Endothelial cell of umbilical vein (primary cell): ENCODE measurements around the gene DLGAP5. TPM values are rescaled to one million over a fixed set of nuclear protein-coding genes. Genes with fewer than 3 reads are reported as not detected.

Source experiments
- BruUV-seq: library from RNA; stranded (reverse); fragments of 400-500 nt; replicated peaks from 2 replicates; lab custom pipeline; 2021; lab: Mats Ljungman, UMichigan
- CTCF ChIA-PET: fragments of 300-600, 350-600 bp; sonication (Branson Sonifier 250); formaldehyde crosslinking; loops from one replicate; lab custom pipeline; 2021; ENCODE audit warnings: antibody characterized with exemption, inconsistent platforms; lab: Charles Lee
- POLR2A ChIA-PET: fragments of 300-600, 350-600 bp; sonication (Branson Sonifier 250); formaldehyde crosslinking; loops from one replicate; lab custom pipeline; 2021; ENCODE audit warnings: antibody characterized with exemption, inconsistent platforms; lab: Charles Lee
- DNase-seq: peaks from one replicate; pipeline ENCODE4 v3.0.0-alpha.2; 2011; ENCODE audit warnings: low read depth, low spot score
- FAIRE-seq: peaks from 2 replicates; lab custom pipeline; 2011; peaks lifted over from hg19 to GRCh38; lab: Jason Lieb, UNC
- H2AFZ ChIP-seq: 2 replicates; pipeline ENCODE4 v1.6.0; 2012; ENCODE audit warnings: low read depth, low read length, control low read depth, inconsistent platforms
- H3K27ac ChIP-seq: 2 replicates; pipeline ENCODE4 v1.5.1; 2011; ENCODE audit warnings: low read depth, mild to moderate bottlenecking, control low read depth, low read length, moderate library complexity; ENCODE audit not compliant: insufficient read depth
- H3K27me3 ChIP-seq, 2 experiments: 2 replicates each; pipeline versions ENCODE4 v1.6.0 to v1.6.1; 2011; ENCODE audit warnings: low read length in 2 of 2, mixed read lengths in 1 of 2; ENCODE audit not compliant: control insufficient read depth in 2 of 2, insufficient read depth in 2 of 2
- H3K36me3 ChIP-seq, 2 experiments: 2 replicates in 1 of 2; 3 replicates in 1 of 2; pipeline ENCODE4 v1.5.1; 2011; ENCODE audit warnings: low read length in 2 of 2, mild to moderate bottlenecking in 1 of 2, moderate library complexity in 1 of 2; ENCODE audit not compliant: control insufficient read depth in 2 of 2, insufficient read depth in 2 of 2; ENCODE audit errors: extremely low read depth in 1 of 2
- H3K4me1 ChIP-seq: 3 replicates; pipeline ENCODE4 v1.5.1; 2011; ENCODE audit warnings: mild to moderate bottlenecking, low read length; ENCODE audit not compliant: control insufficient read depth, insufficient read depth; ENCODE audit errors: extremely low read depth
- H3K4me2 ChIP-seq: 2 replicates; pipeline ENCODE4 v1.6.1; 2011; ENCODE audit warnings: low read length, control low read depth, mixed read lengths; ENCODE audit not compliant: insufficient read depth
- H3K4me3 ChIP-seq, 3 experiments: fragments of 200-600 bp in 1 of 3; sonication (generic), shearing (Covaris generic) in 1 of 3; replicated peaks in 1 of 3; 2 replicates each; pipeline ENCODE4 v1.5.1; 2011 to 2016; ENCODE audit warnings: control low read depth in 3 of 3, low read length in 3 of 3, mild to moderate bottlenecking in 2 of 3, inconsistent platforms in 1 of 3, low read depth in 1 of 3, moderate library complexity in 1 of 3; ENCODE audit not compliant: insufficient read depth in 1 of 3
- H3K79me2 ChIP-seq: 2 replicates; pipeline ENCODE4 v1.6.0; 2012; ENCODE audit warnings: low read length, inconsistent platforms; ENCODE audit not compliant: control insufficient read depth, insufficient read depth
- H3K9ac ChIP-seq: replicated peaks from 2 replicates; pipeline ENCODE3; 2011; ENCODE audit warnings: low read length, control low read depth; ENCODE audit not compliant: insufficient read depth; ENCODE audit errors: extremely low read depth
- H3K9me1 ChIP-seq: replicated peaks from 3 replicates; pipeline ENCODE4 v1.6.0; 2011; ENCODE audit warnings: mild to moderate bottlenecking, low read length; ENCODE audit not compliant: control insufficient read depth, insufficient read depth; ENCODE audit errors: extremely low read depth
- H3K9me3 ChIP-seq: replicated peaks from 2 replicates; pipeline ENCODE4 v1.5.1; 2012; ENCODE audit warnings: low read length, inconsistent platforms; ENCODE audit not compliant: control insufficient read depth, insufficient read depth
- H4K20me1 ChIP-seq: replicated peaks from 2 replicates; pipeline ENCODE3; 2011; ENCODE audit warnings: mild to moderate bottlenecking, low read length; ENCODE audit not compliant: control insufficient read depth, insufficient read depth; ENCODE audit errors: extremely low read depth
- EZH2 ChIP-seq: IDR thresholded peaks from 2 replicates; pipeline ENCODE4 v1.6.1; 2012; ENCODE audit warnings: borderline replicate concordance, low read depth, mild to moderate bottlenecking, moderate library complexity, low read length, inconsistent platforms; ENCODE audit not compliant: severe bottlenecking
- FOS ChIP-seq: IDR thresholded peaks from 2 replicates; pipeline ENCODE4 v1.6.1; 2011; ENCODE audit warnings: mild to moderate bottlenecking, low read length, moderate library complexity, borderline replicate concordance; ENCODE audit not compliant: insufficient read depth
- GATA2 ChIP-seq: IDR thresholded peaks from 2 replicates; pipeline ENCODE4 v1.7.0; 2011; ENCODE audit warnings: low read depth, mild to moderate bottlenecking, moderate library complexity, mixed read lengths, low read length; ENCODE audit not compliant: insufficient read length, insufficient read depth
- JUN ChIP-seq: IDR thresholded peaks from 2 replicates; pipeline ENCODE4 v1.6.1; 2011; ENCODE audit warnings: borderline replicate concordance, low read depth; ENCODE audit not compliant: insufficient read length, insufficient read depth
- MAX ChIP-seq: IDR thresholded peaks from 2 replicates; pipeline ENCODE4 v1.6.1; 2011; ENCODE audit not compliant: insufficient read depth, insufficient read length
- MYC ChIP-seq: IDR thresholded peaks from one replicate; pipeline ENCODE4 v1.6.1; 2011; ENCODE audit warnings: mild to moderate bottlenecking, low read depth, low read length
- POLR2A ChIP-seq: IDR thresholded peaks from 2 replicates; pipeline ENCODE4 v1.6.1; 2012; ENCODE audit warnings: low read depth, mild to moderate bottlenecking, control low read depth, low read length
- POLR2AphosphoS5 ChIP-seq: IDR thresholded peaks from 2 replicates; pipeline ENCODE4 v1.6.1; 2012; ENCODE audit warnings: low read depth, mild to moderate bottlenecking, control low read depth, low read length, moderate library complexity; ENCODE audit not compliant: insufficient read depth
- dilution Hi-C: fragments of 300-500 bp; cut with MboI; formaldehyde crosslinking; loops from one replicate; pipeline ENCODE4 v1.15.0; 2019; ENCODE audit warnings: low sequenced_read_pairs; ENCODE audit not compliant: extremely low pct_ligation_motif_present
- intact Hi-C: fragments of 100-400 bp; cut with micrococcal nuclease; formaldehyde crosslinking; loops from one replicate; pipeline ENCODE4 v1.10.0; 2022
- polyA plus RNA-seq, 4 experiments: library from polyadenylated mRNA; depleted of rRNA in 3 of 4; stranded (reverse) in 3 of 4; unstranded in 1 of 4; fragments of >200 nt; gene quantifications; 2 replicates each; pipeline versions ENCODE4 v1.2.1 to v1.2.3, GENCODE V29; 2011 to 2012; ENCODE audit warnings: missing spikeins in 1 of 4
- total RNA-seq: library from RNA; stranded (reverse); gene quantifications from 2 replicates; pipeline ENCODE4 v1.2.3, GENCODE V29; 2021
- TF ChIP-seq, protein P1 (sequence below), 2 donors: IDR thresholded peaks; 1 replicate in 1 of 2; 2 replicates in 1 of 2; pipeline ENCODE4 v1.5.1; 2011; ENCODE audit warnings: low read length in 2 of 2, mild to moderate bottlenecking in 2 of 2, moderate library complexity in 2 of 2, control low read depth in 1 of 2, inconsistent platforms in 1 of 2, low read depth in 1 of 2; ENCODE audit not compliant: insufficient read depth in 1 of 2; ENCODE audit errors: extremely low read depth in 1 of 2

DLGAP5 gene
- total and polyA plus RNA-seq, 2 donors (not counting 3 experiments of a cell fraction or from before 2014, with no cell fraction given), result 8.3 to 83.2 TPM

DNA sequence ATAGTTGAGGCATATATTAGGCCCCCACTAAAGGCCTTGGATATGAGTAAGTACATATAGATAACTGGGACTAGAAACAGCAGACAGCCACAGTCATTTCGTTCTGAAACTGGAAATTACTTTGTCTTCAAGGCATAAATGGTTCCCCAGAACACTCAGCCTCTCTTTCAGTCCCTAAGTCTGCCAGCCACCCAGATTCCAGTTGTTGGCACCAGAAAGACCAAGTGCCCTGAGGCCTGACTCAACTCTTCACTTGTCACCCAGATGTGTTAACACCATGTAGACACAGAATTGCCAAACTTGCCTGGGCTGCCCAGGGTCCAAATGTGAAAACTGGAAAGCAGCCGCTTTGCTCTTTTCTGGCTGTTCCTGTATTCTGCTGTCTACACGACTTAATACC, 65.4 kb downstream of the DLGAP5 start:
- no peak overlapping the region for H3K4me3 ChIP-seq
- no peaks in the 10 kb centered on the region for H3K36me3 ChIP-seq
- no peaks in the 10 kb centered on the region for H3K9me1 ChIP-seq
- ChIA-PET POLR2A (no interaction called here), CTCF (no interaction called here)
- TF ChIP-seq GATA2, result no peak
- no peak for TF ChIP-seq MAX
- TF ChIP-seq, protein P1, sequence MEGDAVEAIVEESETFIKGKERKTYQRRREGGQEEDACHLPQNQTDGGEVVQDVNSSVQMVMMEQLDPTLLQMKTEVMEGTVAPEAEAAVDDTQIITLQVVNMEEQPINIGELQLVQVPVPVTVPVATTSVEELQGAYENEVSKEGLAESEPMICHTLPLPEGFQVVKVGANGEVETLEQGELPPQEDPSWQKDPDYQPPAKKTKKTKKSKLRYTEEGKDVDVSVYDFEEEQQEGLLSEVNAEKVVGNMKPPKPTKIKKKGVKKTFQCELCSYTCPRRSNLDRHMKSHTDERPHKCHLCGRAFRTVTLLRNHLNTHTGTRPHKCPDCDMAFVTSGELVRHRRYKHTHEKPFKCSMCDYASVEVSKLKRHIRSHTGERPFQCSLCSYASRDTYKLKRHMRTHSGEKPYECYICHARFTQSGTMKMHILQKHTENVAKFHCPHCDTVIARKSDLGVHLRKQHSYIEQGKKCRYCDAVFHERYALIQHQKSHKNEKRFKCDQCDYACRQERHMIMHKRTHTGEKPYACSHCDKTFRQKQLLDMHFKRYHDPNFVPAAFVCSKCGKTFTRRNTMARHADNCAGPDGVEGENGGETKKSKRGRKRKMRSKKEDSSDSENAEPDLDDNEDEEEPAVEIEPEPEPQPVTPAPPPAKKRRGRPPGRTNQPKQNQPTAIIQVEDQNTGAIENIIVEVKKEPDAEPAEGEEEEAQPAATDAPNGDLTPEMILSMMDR (IDR thresholded peaks at IDR 0.05; ENCODE audit: extremely low read depth in 1 of 2, insufficient read depth in 1 of 2, low read depth in 1 of 2, low read length in 2 of 2), result no peak
- TF ChIP-seq FOS, result no peak
- no peak for TF ChIP-seq EZH2
- no peak for TF ChIP-seq JUN
- TF ChIP-seq MYC, result no peak
- no peak for TF ChIP-seq POLR2AphosphoS5
- TF ChIP-seq POLR2A, result no peak
- no peak overlapping the region for H3K9ac ChIP-seq
- H3K27ac ChIP-seq, result no peak overlapping the region
- FAIRE-seq (no peak), DNase-seq (no peak)
- H3K79me2 ChIP-seq, result peaks cover 2% of the 10 kb centered on the region
- no peak overlapping the region for H3K4me2 ChIP-seq
- peaks cover 3% of the 10 kb centered on the region for H3K4me1 ChIP-seq
- H3K27me3 ChIP-seq, result no peaks in the 10 kb centered on the region
- H4K20me1 ChIP-seq, result no peaks in the 10 kb centered on the region
- intact Hi-C loops (no loop called here), dilution Hi-C loops (no loop called here)
- no TSS peak for BruUV-seq
- no peak overlapping the region for H2AFZ ChIP-seq
- H3K9me3 ChIP-seq, result no peaks in the 10 kb centered on the region
